ENCODE data around the gene C15orf61.

Gene C15orf61

GRCh38 chr15:67481680-67482079 lies 39.3 kb upstream of the C15orf61 start:
- H3K36me3 Mint-ChIP-seq (ENCODE audit: low read depth), result peaks cover 25% of the 10 kb centered on the region
- no peak for TF ChIP-seq CTCF (IDR thresholded peaks at IDR 0.05)
- no peak overlapping the region for H3K27ac Mint-ChIP-seq
- DNase-seq, result no peak
- no peak overlapping the region for H3K4me3 Mint-ChIP-seq
- peaks cover 4% of the 10 kb centered on the region for H3K4me1 Mint-ChIP-seq
- H3K27me3 Mint-ChIP-seq (ENCODE audit: low read depth, poor library complexity), result peaks cover 25% of the 10 kb centered on the region
- H3K9me3 Mint-ChIP-seq, result peaks cover 32% of the 10 kb centered on the region

GRCh38 chr15:67495585-67495984 lies 25.3 kb upstream of the C15orf61 start:
- H3K36me3 Mint-ChIP-seq (ENCODE audit: low read depth), result peaks cover 15% of the 10 kb centered on the region
- H3K4me3 Mint-ChIP-seq, result no peak overlapping the region
- peaks cover 8% of the 10 kb centered on the region for H3K9me3 Mint-ChIP-seq
- DNase-seq, result no peak
- no peak for TF ChIP-seq CTCF (IDR thresholded peaks at IDR 0.05)
- H3K27ac Mint-ChIP-seq, result no peak overlapping the region
- H3K4me1 Mint-ChIP-seq, result no peaks in the 10 kb centered on the region
- peaks cover 20% of the 10 kb centered on the region for H3K27me3 Mint-ChIP-seq (ENCODE audit: low read depth, poor library complexity)

GRCh38 chr15:67501177-67501835 lies 19.6 kb upstream of the C15orf61 start:
- H3K36me3 Mint-ChIP-seq (ENCODE audit: low read depth), result peaks cover 13% of the 10 kb centered on the region
- no peak for TF ChIP-seq CTCF (IDR thresholded peaks at IDR 0.05)
- peaks cover 6% of the 10 kb centered on the region for H3K9me3 Mint-ChIP-seq
- H3K4me3 Mint-ChIP-seq, result no peak overlapping the region
- peaks cover 20% of the 10 kb centered on the region for H3K4me1 Mint-ChIP-seq
- DNase-seq, result no peak
- no peak overlapping the region for H3K27ac Mint-ChIP-seq
- H3K27me3 Mint-ChIP-seq (ENCODE audit: low read depth, poor library complexity), result peaks cover 18% of the 10 kb centered on the region

GRCh38 chr15:67501836-67502461 lies 19.0 kb upstream of the C15orf61 start:
- peaks cover 11% of the 10 kb centered on the region for H3K36me3 Mint-ChIP-seq (ENCODE audit: low read depth)
- peaks cover 4% of the 10 kb centered on the region for H3K9me3 Mint-ChIP-seq
- peaks cover 20% of the 10 kb centered on the region for H3K4me1 Mint-ChIP-seq
- H3K27ac Mint-ChIP-seq, result no peak overlapping the region
- no peak for TF ChIP-seq CTCF (IDR thresholded peaks at IDR 0.05)
- DNase-seq, result no peak
- H3K4me3 Mint-ChIP-seq, result no peak overlapping the region
- H3K27me3 Mint-ChIP-seq (ENCODE audit: low read depth, poor library complexity), result peaks cover 18% of the 10 kb centered on the region

- TF ChIP-seq CTCF (IDR thresholded peaks at IDR 0.05), result no peak
These were observed 16.9 kb upstream of the C15orf61 start for GRCh38 chr15:67504056-67504455.

GRCh38 chr15:67504796-67505195 lies 16.1 kb upstream of the C15orf61 start:
- Mint-ChIP-seq H3K27ac (no peak overlapping the region), H3K27me3 (ENCODE audit: low read depth, poor library complexity) (peaks cover 16% of the 10 kb centered on the region), H3K36me3 (ENCODE audit: low read depth) (no peaks in the 10 kb centered on the region), H3K4me3 (no peak overlapping the region), H3K9me3 (no peaks in the 10 kb centered on the region), H3K4me1 (peaks cover 20% of the 10 kb centered on the region)
- no peak for DNase-seq
- no peak for TF ChIP-seq CTCF (IDR thresholded peaks at IDR 0.05)

More at GRCh38 chr15:67504056-67504455, 16.9 kb upstream of the C15orf61 start:
- Mint-ChIP-seq H3K36me3 (ENCODE audit: low read depth) (no peaks in the 10 kb centered on the region), H3K4me3 (no peak overlapping the region), H3K27me3 (ENCODE audit: low read depth, poor library complexity) (peaks cover 17% of the 10 kb centered on the region), H3K4me1 (peaks cover 20% of the 10 kb centered on the region), H3K27ac (no peak overlapping the region), H3K9me3 (no peaks in the 10 kb centered on the region)
- DNase-seq, result no peak
